Nephron (organoid): Measurements from ENCODE around the gene SORBS1.

ENCODE experiments used
- H3K27ac Mint-ChIP-seq, 3 experiments: 2 replicates each; pipeline ENCODE4 v1.8.0; 2020; ENCODE audit warnings: mixed read lengths in 3 of 3, mild to moderate bottlenecking in 2 of 3, moderate library complexity in 1 of 3
- H3K27me3 Mint-ChIP-seq: 2 replicates; pipeline ENCODE4 v1.8.0; 2021; ENCODE audit warnings: low read depth, mild to moderate bottlenecking, moderate library complexity, mixed read lengths
- H3K36me3 Mint-ChIP-seq: 2 replicates; pipeline ENCODE4 v1.8.0; 2020; ENCODE audit warnings: low read depth, mixed read lengths
- H3K4me1 Mint-ChIP-seq: 2 replicates; pipeline ENCODE4 v1.8.0; 2020; ENCODE audit warnings: mixed read lengths
- H3K4me3 Mint-ChIP-seq, 3 experiments: 2 replicates each; pipeline ENCODE4 v1.8.0; 2020; ENCODE audit warnings: mild to moderate bottlenecking in 3 of 3, mixed read lengths in 3 of 3, moderate library complexity in 2 of 3
- H3K9me3 Mint-ChIP-seq: 2 replicates; pipeline ENCODE4 v1.8.0; 2020; ENCODE audit warnings: mixed read lengths
- TF ChIP-seq, protein P1 (sequence below), 3 experiments: fragments of 200-600 bp; sonication (generic); IDR thresholded peaks; one replicate each; pipeline ENCODE4 v1.5.0; 2021; ENCODE audit warnings: antibody characterized with exemption in 3 of 3; ENCODE audit not compliant: unreplicated experiment in 3 of 3

Gene SORBS1

DNA sequence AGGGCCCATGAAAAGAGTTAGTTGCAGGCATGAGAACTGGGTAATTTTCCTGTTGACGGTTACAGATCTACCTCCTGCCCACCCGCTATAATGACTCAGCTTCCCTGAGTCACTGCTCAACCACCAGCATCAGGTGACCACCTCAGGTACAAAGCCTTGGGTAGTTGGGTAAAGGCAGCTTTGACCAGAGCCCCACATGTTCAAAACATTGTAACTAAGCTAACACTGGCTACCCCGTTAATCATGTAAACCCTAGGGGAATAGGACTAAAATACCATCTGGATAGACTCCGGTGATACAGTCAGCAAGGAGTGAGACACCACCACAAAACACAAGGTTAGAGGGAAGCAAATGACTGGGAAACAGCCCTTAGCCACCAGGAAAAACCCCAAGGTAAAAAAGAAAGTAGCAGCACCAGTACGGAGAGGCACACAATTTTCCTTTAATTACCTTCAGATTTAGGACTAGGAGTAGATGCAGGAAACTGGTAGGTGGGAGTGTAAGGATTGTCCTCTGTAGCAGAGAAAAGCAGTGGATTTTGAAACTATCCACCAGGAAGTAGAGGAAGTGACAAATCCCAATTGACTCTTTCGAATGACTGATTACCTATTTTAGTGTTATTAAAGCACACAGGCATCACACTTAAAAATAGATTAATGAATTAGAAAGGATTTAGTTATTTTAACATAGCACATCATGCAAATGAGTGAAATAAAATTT, 166.8 kb downstream of the SORBS1 start:
- no peak overlapping the region for H3K4me3 Mint-ChIP-seq
- peaks cover 13% of the 10 kb centered on the region for H3K4me1 Mint-ChIP-seq
- TF ChIP-seq, protein P1, sequence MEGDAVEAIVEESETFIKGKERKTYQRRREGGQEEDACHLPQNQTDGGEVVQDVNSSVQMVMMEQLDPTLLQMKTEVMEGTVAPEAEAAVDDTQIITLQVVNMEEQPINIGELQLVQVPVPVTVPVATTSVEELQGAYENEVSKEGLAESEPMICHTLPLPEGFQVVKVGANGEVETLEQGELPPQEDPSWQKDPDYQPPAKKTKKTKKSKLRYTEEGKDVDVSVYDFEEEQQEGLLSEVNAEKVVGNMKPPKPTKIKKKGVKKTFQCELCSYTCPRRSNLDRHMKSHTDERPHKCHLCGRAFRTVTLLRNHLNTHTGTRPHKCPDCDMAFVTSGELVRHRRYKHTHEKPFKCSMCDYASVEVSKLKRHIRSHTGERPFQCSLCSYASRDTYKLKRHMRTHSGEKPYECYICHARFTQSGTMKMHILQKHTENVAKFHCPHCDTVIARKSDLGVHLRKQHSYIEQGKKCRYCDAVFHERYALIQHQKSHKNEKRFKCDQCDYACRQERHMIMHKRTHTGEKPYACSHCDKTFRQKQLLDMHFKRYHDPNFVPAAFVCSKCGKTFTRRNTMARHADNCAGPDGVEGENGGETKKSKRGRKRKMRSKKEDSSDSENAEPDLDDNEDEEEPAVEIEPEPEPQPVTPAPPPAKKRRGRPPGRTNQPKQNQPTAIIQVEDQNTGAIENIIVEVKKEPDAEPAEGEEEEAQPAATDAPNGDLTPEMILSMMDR (IDR thresholded peaks at IDR 0.05; ENCODE audit: unreplicated experiment in 3 of 3) = no peak
- H3K36me3 Mint-ChIP-seq = peaks cover 30% of the 10 kb centered on the region
- peak overlapping the region in 2 of 3 experiments; percentile 8 to 28 for H3K27ac Mint-ChIP-seq
- no peaks in the 10 kb centered on the region for H3K27me3 Mint-ChIP-seq
- no peaks in the 10 kb centered on the region for H3K9me3 Mint-ChIP-seq

DNA sequence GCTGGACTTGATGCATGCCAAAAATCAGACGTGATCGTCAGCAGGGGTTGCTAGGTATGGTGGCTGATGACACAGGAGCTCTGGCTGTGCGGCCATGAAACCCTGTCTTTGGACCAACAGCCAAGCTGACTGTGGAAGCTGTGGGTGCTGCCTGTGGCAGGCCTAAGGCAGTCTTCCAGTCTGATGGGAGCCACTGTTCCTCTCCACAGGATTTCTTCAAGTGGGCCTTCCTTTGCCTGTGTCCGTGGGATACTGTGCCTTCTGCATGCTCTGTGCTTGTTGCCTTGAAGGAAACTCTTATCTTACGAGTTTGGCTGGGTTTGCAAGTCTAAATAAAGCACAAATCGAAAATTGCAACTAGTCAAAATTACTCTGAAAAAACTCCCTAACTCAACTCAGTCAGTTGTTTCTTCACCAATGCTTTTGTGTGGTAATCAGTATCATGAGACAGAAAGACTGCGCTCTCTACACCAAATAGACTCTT, 168.4 kb downstream of the SORBS1 start:
- H3K9me3 Mint-ChIP-seq = no peaks in the 10 kb centered on the region
- no peak overlapping the region for H3K4me3 Mint-ChIP-seq
- peaks cover 13% of the 10 kb centered on the region for H3K4me1 Mint-ChIP-seq
- H3K27me3 Mint-ChIP-seq = no peaks in the 10 kb centered on the region
- H3K27ac Mint-ChIP-seq = peak overlapping the region; percentile 83 to 91 (median 89)
- H3K36me3 Mint-ChIP-seq = peaks cover 20% of the 10 kb centered on the region
- TF ChIP-seq, protein P1 (IDR thresholded peaks at IDR 0.05; ENCODE audit: unreplicated experiment in 3 of 3) = no peak

DNA sequence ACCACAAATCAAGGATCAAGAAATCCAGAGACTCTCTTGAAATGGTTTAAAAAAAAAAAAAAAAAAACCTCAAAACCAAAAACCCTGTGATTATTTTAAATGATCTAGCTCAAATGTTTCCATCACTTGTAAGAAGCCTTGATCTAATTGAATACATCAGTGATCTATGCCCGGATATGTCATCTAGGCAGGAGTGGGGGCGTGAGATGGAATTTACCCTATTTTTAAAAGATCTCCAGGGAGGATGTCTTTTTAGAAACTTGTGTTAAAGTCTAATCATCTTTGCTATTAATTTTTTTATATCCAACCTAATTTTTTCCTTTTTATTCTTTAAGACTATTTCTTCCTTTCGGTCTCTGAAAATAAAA, 169.0 kb downstream of the SORBS1 start:
- no peaks in the 10 kb centered on the region for H3K9me3 Mint-ChIP-seq
- H3K36me3 Mint-ChIP-seq = peaks cover 15% of the 10 kb centered on the region
- TF ChIP-seq, protein P1 (IDR thresholded peaks at IDR 0.05; ENCODE audit: unreplicated experiment in 3 of 3) = peak in 1 of 3 experiments; percentile 4
- H3K4me3 Mint-ChIP-seq = peak overlapping the region in 1 of 3 experiments; percentile 30
- H3K4me1 Mint-ChIP-seq = peaks cover 13% of the 10 kb centered on the region
- no peaks in the 10 kb centered on the region for H3K27me3 Mint-ChIP-seq
- peak overlapping the region; percentile 83 to 91 (median 89) for H3K27ac Mint-ChIP-seq

DNA sequence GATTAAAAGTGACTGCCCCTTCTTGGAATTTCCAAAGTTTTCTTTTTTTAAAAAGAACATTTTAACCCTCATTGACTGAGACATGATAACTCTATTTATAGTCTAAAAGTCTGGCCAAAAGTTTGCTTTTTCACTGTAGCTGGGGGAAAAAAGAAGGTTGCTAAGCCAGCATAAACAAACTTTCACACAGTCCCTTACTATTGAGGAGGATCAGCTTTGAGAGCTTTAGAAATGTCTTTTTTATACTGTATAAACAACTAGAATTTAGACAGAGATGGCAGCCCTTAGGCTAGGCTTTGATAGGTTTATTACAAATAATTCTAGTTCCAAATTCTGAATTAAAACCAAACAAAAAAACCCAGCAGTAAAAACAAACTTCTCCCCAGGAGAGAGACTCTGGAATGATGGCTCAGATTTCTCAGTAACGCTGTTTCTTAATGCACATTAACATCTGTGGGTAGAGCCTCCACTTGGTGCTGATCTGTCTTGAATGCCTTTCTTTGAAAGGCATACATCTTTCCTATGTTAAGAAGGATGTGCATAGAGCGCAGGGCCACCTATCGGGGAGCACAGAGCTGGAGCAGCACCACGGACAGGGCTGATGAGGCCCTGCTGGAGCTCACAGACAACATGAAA, 169.5 kb downstream of the SORBS1 start:
- H3K36me3 Mint-ChIP-seq = peaks cover 11% of the 10 kb centered on the region
- no peaks in the 10 kb centered on the region for H3K27me3 Mint-ChIP-seq
- H3K4me3 Mint-ChIP-seq = peak overlapping the region in 1 of 3 experiments; percentile 30
- H3K9me3 Mint-ChIP-seq = no peaks in the 10 kb centered on the region
- peaks cover 13% of the 10 kb centered on the region for H3K4me1 Mint-ChIP-seq
- peak overlapping the region; percentile 83 to 91 (median 89) for H3K27ac Mint-ChIP-seq
- TF ChIP-seq, protein P1 (IDR thresholded peaks at IDR 0.05; ENCODE audit: unreplicated experiment in 3 of 3) = peak in 1 of 3 experiments; percentile 21

DNA sequence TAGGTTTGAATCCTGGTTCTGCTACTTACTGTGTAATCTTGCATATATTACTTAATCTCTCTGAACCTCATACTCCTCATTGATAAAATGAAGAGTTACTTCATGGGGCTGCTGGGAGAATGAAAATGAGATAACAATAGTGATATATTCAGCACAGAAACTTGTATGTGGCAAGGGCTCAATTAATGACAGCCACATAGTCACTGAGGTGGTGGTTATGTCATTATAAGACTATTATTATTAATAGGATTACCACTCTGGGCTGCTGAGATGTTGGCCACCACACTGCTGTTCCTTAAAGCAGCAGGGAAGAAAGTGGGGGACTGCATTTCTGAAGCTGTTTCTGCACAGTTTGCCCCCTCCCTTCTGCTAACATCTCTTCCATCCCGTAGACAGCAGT, 170.0 kb downstream of the SORBS1 start:
- Mint-ChIP-seq H3K9me3 (no peaks in the 10 kb centered on the region), H3K27ac (peak overlapping the region; percentile 83 to 91 (median 89)), H3K4me1 (peaks cover 13% of the 10 kb centered on the region), H3K36me3 (peaks cover 10% of the 10 kb centered on the region), H3K4me3 (no peak overlapping the region), H3K27me3 (no peaks in the 10 kb centered on the region)
- TF ChIP-seq, protein P1 (IDR thresholded peaks at IDR 0.05; ENCODE audit: unreplicated experiment in 3 of 3) = no peak
